HG02642 (cell line): ENCODE data around the gene GATD1.

Source experiments
- ATAC-seq: cut with Tn5 transposase; IDR thresholded peaks from one replicate; pipeline ENCODE4 v1.9.1; 2021; ENCODE audit warnings: mild to moderate bottlenecking; ENCODE audit not compliant: unreplicated experiment, poor library complexity

The GATD1 gene

DNA sequence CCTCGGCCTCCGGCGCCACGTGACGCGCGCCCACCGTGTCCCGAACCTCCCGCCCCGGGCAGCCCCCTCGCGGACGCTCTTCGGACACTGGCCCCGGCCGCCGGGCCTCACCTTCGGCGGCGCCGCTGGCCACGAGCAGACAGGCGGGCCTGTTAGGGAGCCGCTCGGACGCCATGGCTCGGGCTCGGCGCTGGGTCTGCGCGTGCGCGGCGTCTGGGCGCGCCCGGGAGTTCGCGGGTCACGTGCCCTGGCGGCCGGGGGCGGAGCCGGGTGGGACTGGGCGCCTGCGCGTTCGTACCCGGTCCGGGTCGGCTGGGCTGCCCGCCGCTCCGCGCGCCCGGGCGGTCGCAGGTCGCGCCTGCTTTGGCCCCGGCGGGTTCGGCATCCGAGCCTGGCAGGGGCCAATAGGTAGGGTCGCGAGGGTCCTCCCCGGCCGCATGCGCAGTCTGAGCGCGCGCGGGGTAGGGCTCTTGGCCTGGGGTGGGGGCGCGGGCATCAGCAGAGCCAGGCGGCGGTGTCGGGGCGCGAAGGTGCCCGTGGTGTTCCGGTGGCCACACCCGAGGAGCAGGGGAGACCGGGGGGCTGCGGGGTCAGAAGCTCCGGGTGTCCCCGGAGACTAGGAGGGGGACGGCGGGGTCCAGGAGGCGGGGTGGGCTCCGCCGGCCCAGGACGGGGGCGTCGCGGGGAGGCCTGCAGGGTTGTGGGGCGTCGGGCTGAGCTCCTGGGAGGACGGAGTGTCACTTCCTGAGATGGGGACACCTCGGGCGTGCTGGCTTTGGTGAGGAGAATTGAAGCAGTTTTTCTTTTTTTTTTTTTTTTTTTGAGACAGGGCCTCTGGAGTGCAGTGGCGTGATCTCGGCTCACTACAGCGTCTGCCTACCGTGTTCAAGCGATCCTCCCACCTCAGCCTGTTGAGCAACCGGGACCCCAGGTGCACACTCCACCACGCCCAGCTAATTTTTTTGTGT, at the start of gene GATD1:
Gene GATD1, minus strand, starts transcription at position 200 of the 968 bp plus-strand sequence. Its CDS starts 25 bp downstream, at position 175.
- ATAC-seq = peak; percentile 79

DNA sequence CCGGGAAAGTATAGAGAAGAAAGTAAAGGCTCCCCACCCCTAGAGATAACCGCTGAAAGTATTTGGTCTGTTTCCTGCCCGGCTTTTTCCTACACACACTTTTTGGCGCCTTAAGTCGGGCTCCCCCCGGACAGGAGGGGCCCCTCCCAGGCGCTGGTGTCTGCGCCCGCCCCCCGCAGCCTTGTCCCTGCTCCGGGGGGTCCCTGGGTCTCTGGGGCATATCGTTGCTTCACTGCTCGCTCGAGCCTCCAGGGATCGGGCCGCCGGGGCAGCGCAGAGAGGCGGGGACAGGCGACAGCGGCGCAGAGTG, 49.5 kb upstream of the GATD1 start:
- no peak for ATAC-seq

DNA sequence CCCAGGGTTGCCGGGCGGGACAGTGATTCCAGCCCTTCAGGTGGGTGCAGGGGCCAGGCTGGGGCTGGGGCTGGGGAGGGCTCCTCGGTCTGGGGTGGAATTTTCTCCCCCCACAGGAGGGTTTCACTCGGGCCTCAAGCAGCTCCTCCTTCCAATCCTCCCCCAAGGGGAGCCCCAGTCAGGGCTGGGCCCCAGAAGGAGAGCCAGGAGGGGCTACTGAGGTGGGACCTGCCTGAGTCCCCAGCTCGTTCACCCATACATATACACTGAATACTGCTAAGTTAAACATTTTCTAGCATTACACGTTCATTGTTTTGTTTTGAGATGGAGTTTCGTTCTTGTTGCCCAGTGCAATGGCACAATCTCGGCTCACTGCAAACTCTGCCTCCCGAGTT, 48.9 kb upstream of the GATD1 start:
- no peak for ATAC-seq

- no peak for ATAC-seq
Measured at GRCh38 chr11:825366-826226, 48.3 kb upstream of the GATD1 start.

- ATAC-seq = no peak
Measured at GRCh38 chr11:824942-825341, 47.7 kb upstream of the GATD1 start.

- no peak for ATAC-seq
Measured at GRCh38 chr11:824292-824880, 47.1 kb upstream of the GATD1 start.

DNA sequence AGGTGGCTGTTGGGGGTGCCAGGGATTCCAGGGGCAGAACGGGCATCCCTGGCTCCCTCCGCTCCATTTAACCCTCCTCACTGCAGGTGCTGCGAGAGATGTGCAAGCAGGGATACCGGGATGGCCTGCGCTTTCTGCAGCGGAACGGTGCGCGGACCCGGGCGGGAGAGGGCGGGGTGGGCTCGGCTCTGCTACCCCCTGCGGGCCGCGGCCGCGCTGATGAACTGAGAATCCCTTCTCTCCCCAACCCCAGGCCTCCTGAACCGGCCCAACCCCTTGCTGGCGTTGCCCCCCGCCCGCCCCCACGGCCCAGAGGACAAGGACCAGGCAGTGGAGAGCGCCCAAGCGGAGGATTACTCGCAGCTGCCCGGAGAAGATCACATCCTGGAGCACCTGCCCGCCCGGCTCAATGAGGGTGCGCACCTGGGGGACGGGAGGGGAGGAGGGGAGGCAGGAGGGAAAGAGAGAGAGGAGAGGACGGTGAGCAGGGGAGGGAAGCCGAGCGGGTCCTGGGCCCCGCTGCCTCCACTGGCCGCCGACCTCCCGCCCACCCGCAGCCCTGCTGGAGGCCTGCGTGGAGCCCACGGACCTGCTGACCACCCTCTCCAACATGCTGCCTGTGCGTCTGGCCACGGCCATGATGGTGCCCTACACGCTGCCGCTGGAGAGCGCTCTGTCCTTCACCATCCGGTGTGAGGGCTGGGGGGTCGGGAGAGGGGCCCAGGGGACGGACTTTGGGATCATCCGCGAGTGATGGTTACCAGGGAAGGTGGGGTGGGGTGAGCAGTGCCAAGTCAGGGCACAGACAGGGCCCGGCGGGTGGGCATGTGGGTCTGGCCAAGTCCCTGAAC, 46.4 kb upstream of the GATD1 start:
- no peak for ATAC-seq

DNA sequence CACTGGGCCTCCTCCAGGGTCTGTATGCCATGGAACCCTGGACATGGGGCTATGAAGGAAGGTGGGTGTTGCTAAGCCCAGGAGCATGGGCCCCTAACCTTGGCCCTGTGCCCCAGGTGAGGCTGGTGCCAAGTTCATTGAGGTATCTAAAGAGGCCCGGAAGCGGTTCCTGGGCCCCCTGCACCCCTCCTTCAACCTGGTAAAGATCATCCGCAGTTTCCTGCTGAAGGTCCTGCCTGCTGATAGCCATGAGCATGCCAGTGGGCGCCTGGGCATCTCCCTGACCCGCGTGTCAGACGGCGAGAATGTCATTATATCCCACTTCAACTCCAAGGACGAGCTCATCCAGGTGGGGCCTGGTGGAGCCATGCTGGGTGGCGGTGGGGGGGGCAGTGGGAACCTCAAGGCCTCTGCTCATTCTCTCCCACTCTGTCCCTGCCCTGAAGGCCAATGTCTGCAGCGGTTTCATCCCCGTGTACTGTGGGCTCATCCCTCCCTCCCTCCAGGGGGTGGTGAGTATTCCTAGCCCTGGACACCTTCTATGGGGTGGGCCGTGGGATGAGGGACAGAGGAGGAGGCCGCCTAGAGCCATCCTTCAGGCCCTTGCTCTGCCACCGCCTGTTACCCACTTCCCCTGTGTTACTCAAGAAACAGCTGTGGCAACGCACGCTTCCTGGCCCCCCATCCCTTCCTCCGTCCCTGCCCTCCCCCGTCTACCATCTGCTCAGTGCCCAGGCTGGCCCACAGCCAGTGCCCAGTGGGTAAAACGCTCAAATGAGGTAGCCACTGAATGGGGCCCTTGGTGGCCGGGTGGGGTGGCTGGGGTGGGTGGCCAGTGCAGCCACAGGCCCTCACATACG, 44.5 kb upstream of the GATD1 start:
- ATAC-seq = no peak

DNA sequence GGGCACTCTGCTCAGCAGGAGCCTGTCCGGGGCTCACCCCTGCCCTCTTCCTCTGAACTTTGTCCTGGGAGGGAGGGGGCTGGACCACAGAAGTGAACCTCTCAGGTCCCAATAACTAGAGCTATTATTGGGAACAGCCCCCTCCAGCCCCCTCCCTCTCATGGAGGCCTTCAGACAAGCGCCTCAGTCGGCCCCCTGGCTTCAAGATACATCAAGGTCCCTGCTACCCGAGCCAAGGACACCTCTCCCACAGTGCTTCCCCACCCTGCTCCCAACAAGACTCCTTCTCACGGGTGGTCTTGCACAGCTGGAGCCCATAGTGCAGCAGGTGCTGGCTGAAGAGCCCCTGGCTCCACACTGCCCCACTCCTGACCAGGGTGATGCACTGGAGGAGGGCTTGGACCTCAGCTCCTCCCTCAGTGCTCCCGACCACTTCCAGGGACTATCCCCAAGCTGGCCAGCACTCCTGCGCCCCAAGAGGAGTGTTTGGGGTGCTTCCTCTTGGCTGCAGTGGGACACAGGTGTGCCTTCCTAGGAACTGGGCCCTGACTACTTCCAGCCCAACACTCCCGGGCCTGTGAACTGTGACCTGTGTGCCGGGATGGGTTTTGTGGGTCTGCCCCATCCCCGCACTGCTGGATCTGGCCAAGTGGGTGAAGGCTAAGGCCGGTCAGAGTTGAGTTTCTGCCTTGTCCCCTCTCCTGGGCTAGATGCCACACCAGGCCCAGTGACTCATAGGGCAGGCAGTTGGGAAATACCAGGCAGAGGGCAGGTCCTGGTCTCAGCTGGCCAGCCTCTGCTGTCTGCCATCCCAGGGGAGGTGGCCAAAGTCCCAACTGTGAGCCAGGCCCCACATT, 43.6 kb upstream of the GATD1 start:
- no peak for ATAC-seq

GRCh38 chr11:819943-820649, 42.8 kb upstream of the GATD1 start:
- peak; percentile 70 for ATAC-seq

DNA sequence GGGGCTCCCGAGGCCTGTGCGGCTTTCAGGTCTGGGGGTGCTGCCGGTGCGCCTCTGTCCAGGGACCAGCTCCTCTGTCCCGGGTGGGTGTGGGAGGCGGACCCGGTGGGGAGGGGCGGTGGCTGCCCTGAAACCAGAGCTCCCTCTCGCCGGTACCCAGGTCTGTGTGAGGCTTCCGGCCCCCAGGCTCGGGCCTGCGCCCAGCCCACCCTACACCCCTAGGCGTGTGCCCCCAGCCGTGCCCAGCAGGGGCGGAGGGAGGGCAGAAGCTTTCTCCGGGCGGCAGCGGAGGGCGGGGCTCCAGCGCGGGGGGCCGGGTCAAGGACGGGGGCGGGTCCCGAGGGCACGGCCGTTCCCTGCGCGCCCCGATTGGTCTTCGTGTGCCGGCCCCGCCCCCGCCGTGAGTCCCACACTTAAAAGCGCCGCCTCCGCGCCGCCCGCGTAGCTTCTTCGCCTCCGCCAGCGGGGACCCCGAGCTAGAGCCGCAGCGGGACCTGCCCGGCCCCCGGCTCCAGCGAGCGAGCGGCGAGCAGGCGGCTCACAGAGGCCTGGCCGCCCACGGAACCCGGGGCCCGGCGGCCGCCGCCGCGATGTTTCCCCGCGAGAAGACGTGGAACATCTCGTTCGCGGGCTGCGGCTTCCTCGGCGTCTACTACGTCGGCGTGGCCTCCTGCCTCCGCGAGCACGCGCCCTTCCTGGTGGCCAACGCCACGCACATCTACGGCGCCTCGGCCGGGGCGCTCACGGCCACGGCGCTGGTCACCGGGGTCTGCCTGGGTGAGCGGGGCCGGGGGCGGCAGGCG, 42.0 kb upstream of the GATD1 start:
- peak; percentile 71 for ATAC-seq

DNA sequence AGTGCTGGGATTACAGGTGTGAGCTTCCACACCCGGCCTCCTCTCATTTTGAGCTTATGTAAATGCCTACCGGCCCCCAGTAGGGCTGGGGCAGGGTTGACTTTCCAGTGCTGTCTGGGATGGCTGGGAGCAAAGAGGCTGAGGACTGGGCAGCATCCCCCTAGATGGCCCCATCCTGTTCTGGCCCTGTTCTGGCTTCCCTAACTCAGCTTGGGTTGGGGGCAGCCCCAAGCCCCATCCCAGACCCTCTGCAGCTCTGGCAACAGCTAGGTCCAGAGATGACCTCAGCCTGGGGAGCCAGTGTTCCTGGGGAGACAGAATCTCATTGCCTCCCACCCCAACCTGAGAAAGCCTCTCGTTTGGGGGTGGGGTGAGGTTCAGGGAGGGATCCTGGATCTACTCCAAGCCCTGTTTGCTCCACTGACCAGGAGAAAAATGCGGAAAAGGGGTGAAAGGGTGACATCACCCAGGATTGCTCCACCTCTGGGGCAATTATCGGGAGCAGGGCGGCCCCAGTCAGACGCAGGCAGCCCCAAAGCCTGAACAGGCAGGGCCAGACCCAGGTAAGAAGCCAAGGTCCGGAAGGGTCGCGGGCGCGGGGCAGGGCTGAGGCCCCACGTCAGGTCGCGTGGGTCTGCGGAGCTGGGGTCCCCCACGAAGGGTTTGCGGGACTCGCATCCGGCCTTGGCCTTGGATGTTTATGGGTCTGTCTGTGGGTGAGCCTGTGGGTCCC, 41.3 kb upstream of the GATD1 start, which contains the start of gene PNPLA2:
Gene PNPLA2, plus strand, starts transcription at position 519 of the 733 bp plus-strand sequence. CDS start 805 bp downstream, outside the sequence.
- peak; percentile 0 for ATAC-seq

GRCh38 chr11:816433-816779, 39.1 kb upstream of the GATD1 start:
- no peak for ATAC-seq

GRCh38 chr11:815675-816432, 38.6 kb upstream of the GATD1 start:
- ATAC-seq = no peak

- ATAC-seq = no peak
Measured at GRCh38 chr11:813456-814096, 36.3 kb upstream of the GATD1 start.
